IMR-90 (cell line): ENCODE measurements around the gene ZFHX3.

ENCODE experiments used
- CHD1 ChIP-seq: IDR thresholded peaks from 2 replicates; pipeline ENCODE4 v1.6.1; 2012; ENCODE audit warnings: low read depth, low read length, improper control_type of control experiment
- CTCF ChIP-seq: conservative IDR thresholded peaks from 2 replicates; pipeline ENCODE4 v1.5.1; 2012; ENCODE audit warnings: mild to moderate bottlenecking, low read depth, low read length, improper control_type of control experiment
- FOS ChIP-seq: fragments of 150-350 bp; IDR thresholded peaks from 2 replicates; pipeline ENCODE4 v1.6.1; 2016; ENCODE audit warnings: low read depth, low read length
- POLR2A ChIP-seq: IDR thresholded peaks from 2 replicates; pipeline ENCODE4 v1.6.1; 2012; ENCODE audit warnings: mild to moderate bottlenecking, low read depth, low read length
- RFX5 ChIP-seq: IDR thresholded peaks from 2 replicates; pipeline ENCODE4 v1.8.0; 2012; ENCODE audit warnings: low read depth, mild to moderate bottlenecking, low read length, moderate library complexity
- SMC3 ChIP-seq: fragments of 150-350 bp; IDR thresholded peaks from 2 replicates; pipeline ENCODE4 v1.6.1; 2016; ENCODE audit warnings: low read depth, mild to moderate bottlenecking, antibody characterized with exemption, low read length, moderate library complexity
- TF ChIP-seq, protein P1 (sequence below): fragments of 150-350 bp; IDR thresholded peaks from 2 replicates; pipeline ENCODE4 v1.6.1; 2017; ENCODE audit warnings: mild to moderate bottlenecking, antibody characterized with exemption, low read length, low read depth

DNA sequence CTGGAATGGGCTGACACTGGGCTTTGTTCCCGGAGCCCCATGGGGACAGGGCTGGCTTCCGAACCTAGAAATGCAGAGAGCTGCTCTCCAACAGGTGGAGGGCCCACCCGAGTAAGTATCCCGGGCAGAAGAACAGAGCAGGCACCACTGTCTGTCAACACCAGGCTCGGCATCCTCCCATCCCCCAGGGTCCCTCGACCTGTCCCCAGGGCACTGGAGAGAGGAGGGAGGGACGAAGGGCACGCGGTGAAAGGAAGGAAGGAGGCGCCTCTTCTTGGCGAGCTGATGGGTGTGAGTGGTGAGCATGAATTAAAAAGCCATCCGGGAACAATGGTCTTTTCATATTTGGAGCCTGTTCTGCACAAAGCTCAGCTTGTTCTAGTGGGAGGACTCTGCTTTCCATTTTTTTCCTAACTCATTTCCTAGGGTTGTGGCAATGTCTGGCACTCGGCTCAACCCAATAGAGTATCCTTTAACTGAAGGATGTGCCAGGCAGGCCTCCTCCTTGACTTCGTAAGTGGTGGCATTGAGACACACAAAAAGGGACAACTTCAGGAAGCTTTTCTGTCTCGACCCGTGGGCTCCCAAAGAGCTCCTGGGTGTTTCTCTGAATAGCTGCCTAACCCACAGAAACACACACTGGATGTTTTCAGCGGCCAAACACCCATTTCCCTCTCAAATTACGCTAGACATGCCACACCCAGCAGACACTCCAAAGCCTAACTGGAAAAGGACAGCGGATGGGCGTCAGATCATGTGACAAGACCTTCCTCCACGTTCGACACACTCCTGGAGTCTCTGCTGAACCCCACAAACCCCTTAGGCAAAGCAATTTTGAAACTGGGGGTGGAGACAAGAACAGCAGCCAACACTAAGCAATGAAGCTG is 47.7 kb downstream of the ZFHX3 start:
- TF ChIP-seq CTCF = no peak
- TF ChIP-seq, protein P1, sequence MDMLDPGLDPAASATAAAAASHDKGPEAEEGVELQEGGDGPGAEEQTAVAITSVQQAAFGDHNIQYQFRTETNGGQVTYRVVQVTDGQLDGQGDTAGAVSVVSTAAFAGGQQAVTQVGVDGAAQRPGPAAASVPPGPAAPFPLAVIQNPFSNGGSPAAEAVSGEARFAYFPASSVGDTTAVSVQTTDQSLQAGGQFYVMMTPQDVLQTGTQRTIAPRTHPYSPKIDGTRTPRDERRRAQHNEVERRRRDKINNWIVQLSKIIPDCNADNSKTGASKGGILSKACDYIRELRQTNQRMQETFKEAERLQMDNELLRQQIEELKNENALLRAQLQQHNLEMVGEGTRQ = no peak
- no peak for TF ChIP-seq SMC3
- no peak for TF ChIP-seq CHD1
- TF ChIP-seq POLR2A = no peak
- TF ChIP-seq RFX5 = no peak
- TF ChIP-seq FOS = no peak
